Left lung (tissue), 10 donors: ENCODE results near the gene VSTM2L. TPM values are rescaled to one million over a fixed set of nuclear protein-coding genes. Genes with fewer than 3 reads are reported as not detected.
A peak's percentile ranks its signal among the peaks of the same experiment; 100 is the strongest.

Experiments used
- ATAC-seq: fragments of 200-7000 bp; cut with Tn5 transposase; one replicate; pipeline ENCODE4 v1.9.1; 2020; ENCODE audit warnings: moderate library complexity
- DNase-seq, 4 donors: peaks; one replicate each; pipeline ENCODE4 v3.0.0-alpha.2; 2013 to 2020
- H3K27ac ChIP-seq, 2 donors: fragments of 200-600 bp; sonication (generic) in 1 of 2; one replicate each; pipeline versions ENCODE4 v1.5.0 to v1.8.0; 2020 to 2021
- H3K27me3 ChIP-seq, 2 donors: fragments of 200-600 bp; sonication (generic) in 1 of 2; one replicate each; pipeline versions ENCODE4 v1.5.0 to v1.8.0; 2020 to 2021
- H3K36me3 ChIP-seq, 2 donors: fragments of 200-600 bp; sonication (generic) in 1 of 2; one replicate each; pipeline versions ENCODE4 v1.5.0 to v1.8.0; 2020 to 2021
- H3K4me1 ChIP-seq, 2 donors: fragments of 200-600 bp; one replicate each; pipeline ENCODE4 v1.8.0; 2021
- H3K4me3 ChIP-seq, 2 donors: fragments of 200-600 bp; sonication (generic) in 1 of 2; one replicate each; pipeline versions ENCODE4 v1.5.0 to v1.8.0; 2020 to 2021; ENCODE audit warnings: mild to moderate bottlenecking in 1 of 2
- H3K9me3 ChIP-seq, 2 donors: fragments of 200-600 bp; sonication (generic) in 1 of 2; one replicate each; pipeline versions ENCODE4 v1.5.0 to v1.8.0; 2020 to 2021
- intact Hi-C, 2 donors: fragments of 100-400 bp; cut with DNase I; formaldehyde crosslinking; loops; one replicate each; pipeline versions ENCODE4 v1.11.2 to v1.14.2; 2022
- polyA plus RNA-seq, 6 donors: library from polyadenylated mRNA; unstranded; fragments of 120-200 nt; gene quantifications; one replicate each; pipeline ENCODE4 v1.2.1, GENCODE V29; 2013; ENCODE audit not compliant: insufficient read length in 6 of 6
- total RNA-seq, 2 donors: library from RNA; stranded (reverse); fragmentation: NEBNext Ultra II Directional; extraction: Animal tissue kit (Norgen Biotek cat#: 25700); gene quantifications; one replicate each; pipeline ENCODE4 v1.2.1, GENCODE V29; 2021
- TF ChIP-seq, protein P1 (sequence below), 2 donors: fragments of 200-600 bp; sonication (generic) in 1 of 2; IDR thresholded peaks; one replicate each; pipeline versions ENCODE4 v1.5.0 to v1.8.0; 2021; ENCODE audit warnings: antibody characterized with exemption in 2 of 2
- donor health status: DM: no; HTN: yes; CAD: no.
- donor health status: DM: no; HTN: no; CAD: no.

VSTM2L gene
- total and polyA plus RNA-seq, 8 donors: 2.7 to 31.9 (median 7.2) TPM

DNA sequence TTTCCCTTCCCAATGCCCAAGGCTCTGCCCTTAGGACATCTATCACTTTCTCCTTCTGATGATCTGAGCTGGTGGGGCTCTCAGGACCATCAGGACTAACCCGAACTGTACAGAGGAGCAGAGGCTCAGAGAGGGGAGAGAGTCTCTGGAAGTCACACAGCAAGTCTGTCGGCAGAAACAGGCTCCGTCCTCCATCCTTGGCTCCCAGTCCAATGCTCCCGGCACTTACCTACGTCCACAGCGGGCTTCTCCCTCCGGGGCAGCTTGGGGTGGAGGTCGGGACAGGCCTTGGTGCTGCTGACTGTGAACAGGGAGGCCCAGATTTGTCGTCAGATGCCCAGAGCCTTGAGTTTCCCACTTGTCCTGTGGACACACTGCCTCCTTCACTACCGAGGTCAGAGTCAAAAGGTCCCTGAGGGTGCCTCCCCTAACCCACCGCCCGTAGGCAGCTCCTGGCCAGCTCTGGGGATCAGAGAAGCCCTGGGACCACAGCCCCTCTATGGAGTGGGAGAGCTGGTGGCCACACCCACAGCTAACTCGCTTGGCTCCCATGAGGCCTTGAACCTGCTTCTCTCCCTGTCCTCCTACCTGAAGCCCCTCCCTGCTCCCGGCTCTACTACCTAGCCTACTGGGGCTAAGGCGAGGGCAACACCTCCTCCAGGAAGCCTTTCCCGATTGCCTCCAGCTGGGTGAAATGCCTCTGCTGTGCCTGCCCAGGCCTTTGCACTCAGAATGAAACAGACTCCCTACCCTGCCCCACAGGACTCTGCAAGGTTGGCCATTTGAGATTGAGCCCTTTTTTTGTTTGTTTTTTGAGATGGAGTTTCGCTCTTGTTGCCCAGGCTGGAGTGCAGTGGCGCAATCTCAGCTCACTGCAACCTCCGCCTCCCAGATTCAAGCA, 22.6 kb downstream of the VSTM2L start:
- TF ChIP-seq, protein P1, sequence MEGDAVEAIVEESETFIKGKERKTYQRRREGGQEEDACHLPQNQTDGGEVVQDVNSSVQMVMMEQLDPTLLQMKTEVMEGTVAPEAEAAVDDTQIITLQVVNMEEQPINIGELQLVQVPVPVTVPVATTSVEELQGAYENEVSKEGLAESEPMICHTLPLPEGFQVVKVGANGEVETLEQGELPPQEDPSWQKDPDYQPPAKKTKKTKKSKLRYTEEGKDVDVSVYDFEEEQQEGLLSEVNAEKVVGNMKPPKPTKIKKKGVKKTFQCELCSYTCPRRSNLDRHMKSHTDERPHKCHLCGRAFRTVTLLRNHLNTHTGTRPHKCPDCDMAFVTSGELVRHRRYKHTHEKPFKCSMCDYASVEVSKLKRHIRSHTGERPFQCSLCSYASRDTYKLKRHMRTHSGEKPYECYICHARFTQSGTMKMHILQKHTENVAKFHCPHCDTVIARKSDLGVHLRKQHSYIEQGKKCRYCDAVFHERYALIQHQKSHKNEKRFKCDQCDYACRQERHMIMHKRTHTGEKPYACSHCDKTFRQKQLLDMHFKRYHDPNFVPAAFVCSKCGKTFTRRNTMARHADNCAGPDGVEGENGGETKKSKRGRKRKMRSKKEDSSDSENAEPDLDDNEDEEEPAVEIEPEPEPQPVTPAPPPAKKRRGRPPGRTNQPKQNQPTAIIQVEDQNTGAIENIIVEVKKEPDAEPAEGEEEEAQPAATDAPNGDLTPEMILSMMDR (IDR thresholded peaks at IDR 0.05): no peak
- H3K4me3 ChIP-seq: no peak overlapping the region
- H3K27ac ChIP-seq: no peak overlapping the region
- DNase-seq (peak in 1 of 4 donors; percentile 25), ATAC-seq (peak; percentile 72)
- H3K27me3 ChIP-seq: peaks cover 0 to 9% of the 10 kb centered on the region in 2 donors
- no peaks in the 10 kb centered on the region for H3K4me1 ChIP-seq
- H3K9me3 ChIP-seq: no peaks in the 10 kb centered on the region
- intact Hi-C loops: no loop called here
- no peaks in the 10 kb centered on the region for H3K36me3 ChIP-seq

DNA sequence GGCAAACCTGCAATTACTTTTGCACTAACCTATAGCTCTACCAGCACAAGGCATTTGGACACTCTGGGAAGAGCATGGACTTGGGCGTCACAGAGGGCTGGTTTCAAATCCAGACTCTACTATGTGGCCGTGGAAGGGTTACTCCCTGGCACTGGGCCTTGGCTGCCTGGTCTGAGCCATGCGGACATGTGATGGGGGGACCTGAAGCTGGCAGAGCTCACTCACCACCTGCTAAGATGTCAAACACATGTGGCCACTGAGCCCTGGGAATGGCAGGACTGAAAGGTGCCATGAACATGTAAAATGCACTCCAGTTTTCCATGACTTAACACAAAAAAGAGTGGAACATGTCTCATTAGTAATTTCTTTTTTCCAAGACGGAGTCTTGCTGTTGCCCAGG, 23.7 kb downstream of the VSTM2L start:
- Histone ChIP-seq H3K9me3 (no peaks in the 10 kb centered on the region), H3K4me3 (no peak overlapping the region), H3K27ac (no peak overlapping the region), H3K36me3 (no peaks in the 10 kb centered on the region), H3K4me1 (no peaks in the 10 kb centered on the region), H3K27me3 (peaks cover 0 to 18% of the 10 kb centered on the region in 2 donors)
- intact Hi-C loops: no loop called here
- TF ChIP-seq, protein P1 (IDR thresholded peaks at IDR 0.05): no peak
- DNase-seq (no peak), ATAC-seq (no peak)

DNA sequence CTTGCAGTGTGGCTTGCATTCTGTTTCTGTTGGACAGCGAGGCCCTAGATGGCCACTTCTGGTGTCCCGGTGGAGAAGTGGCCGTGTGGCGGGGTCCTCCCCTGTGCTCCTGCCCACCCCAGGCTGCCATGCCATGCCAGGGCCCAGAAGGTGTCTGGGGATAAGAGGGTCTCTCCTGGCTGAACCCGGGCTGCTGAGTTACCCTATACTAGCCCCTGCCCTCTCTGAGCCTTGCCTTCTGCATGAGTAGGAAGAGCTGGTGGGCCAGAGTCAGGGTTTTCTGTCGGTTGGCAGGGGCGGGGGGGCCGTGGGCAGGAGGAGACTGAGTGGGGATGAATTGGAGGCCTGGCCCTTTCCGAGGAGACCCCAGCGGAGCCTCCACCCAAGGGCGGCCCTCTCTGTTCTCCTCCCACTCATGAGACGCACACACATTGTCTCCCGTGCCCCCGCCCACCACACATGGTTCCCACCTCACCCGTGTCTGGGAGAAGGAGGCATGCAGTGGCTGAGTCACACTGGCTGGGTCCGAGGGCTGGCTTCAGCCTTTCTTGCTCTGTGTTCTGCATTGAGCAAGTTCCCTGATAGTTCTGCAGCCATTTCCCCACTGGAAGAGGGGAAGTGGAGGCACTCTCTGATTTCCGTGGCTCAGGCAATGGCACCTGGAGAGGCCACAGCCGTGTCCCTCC, 24.6 kb downstream of the VSTM2L start:
- H3K4me1 ChIP-seq: no peaks in the 10 kb centered on the region
- ATAC-seq (no peak), DNase-seq (peak in 1 of 4 donors; percentile 64)
- TF ChIP-seq, protein P1 (IDR thresholded peaks at IDR 0.05): no peak
- H3K27me3 ChIP-seq: peaks cover 0 to 20% of the 10 kb centered on the region in 2 donors
- no peak overlapping the region for H3K27ac ChIP-seq
- H3K36me3 ChIP-seq: no peaks in the 10 kb centered on the region
- H3K9me3 ChIP-seq: no peaks in the 10 kb centered on the region
- intact Hi-C loops: no loop called here
- H3K4me3 ChIP-seq: no peak overlapping the region

DNA sequence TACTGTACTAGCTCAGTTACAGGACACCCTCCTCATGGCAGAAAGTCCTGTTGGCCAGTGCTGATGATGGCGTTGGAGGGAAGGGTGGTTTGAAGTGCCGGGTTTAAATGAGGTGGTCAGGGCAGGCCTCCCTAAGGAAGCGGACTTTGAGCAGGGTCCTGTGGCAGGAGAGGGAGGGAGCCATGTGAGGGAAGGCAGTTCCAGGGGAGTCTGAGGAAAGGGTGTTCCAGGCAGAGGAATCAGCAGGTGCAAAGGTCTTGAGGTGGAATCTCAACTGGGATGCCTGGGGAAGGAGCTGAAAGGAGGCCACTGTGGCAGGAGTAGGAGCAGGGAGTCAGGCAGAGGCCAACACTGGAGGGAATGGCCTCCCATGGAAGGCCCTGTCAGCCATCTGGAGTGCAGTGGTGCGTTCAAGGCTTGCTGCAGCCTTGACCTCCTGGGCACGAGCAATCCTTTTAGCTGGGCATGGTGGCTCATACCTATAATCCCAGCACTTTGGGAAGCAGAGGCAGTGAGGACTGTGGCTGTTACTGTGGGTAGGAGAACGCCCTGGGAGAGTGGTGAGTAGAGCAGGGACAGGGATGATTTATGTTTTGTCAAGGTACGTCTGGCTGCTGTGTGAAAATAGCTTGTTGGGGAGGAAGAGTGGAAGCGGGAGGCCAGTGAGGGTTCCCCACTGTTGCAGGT, 26.2 kb downstream of the VSTM2L start:
- TF ChIP-seq, protein P1 (IDR thresholded peaks at IDR 0.05): no peak
- Histone ChIP-seq H3K9me3 (no peaks in the 10 kb centered on the region), H3K36me3 (no peaks in the 10 kb centered on the region), H3K4me3 (no peak overlapping the region), H3K27me3 (peaks cover 0 to 18% of the 10 kb centered on the region in 2 donors), H3K27ac (no peak overlapping the region), H3K4me1 (no peaks in the 10 kb centered on the region)
- DNase-seq (peak in 1 of 4 donors; percentile 29), ATAC-seq (no peak)
- intact Hi-C loops: no loop called here

DNA sequence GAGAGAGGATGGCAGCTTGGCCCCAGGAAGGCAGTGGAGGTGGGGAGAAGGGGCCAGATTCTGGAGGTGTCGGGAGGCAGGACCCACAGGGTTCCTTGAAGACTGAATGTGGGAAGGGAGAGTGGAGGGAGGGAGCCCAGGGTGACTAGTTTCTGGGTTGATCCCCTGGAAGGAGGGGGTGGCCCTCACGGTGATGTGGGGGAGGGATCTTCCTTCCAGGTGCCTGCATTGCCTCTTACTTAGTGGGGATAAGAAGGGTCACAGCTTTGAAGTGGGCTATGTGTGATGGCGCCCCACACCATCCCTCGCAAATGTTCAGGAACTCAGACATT, 26.7 kb downstream of the VSTM2L start:
- H3K9me3 ChIP-seq: no peaks in the 10 kb centered on the region
- H3K4me3 ChIP-seq: no peak overlapping the region
- ATAC-seq (no peak), DNase-seq (peak in 1 of 4 donors; percentile 37)
- TF ChIP-seq, protein P1 (IDR thresholded peaks at IDR 0.05): no peak
- intact Hi-C loops: no loop called here
- no peaks in the 10 kb centered on the region for H3K4me1 ChIP-seq
- peaks cover 0 to 21% of the 10 kb centered on the region in 2 donors for H3K27me3 ChIP-seq
- H3K27ac ChIP-seq: no peak overlapping the region
- H3K36me3 ChIP-seq: no peaks in the 10 kb centered on the region
